GM19455 (cell line): Measurements from ENCODE around the gene NINJ1.
A peak's percentile ranks its signal among the peaks of the same experiment; 100 is the strongest.
"Not testable (repeated sequence)": the region's sequence is repeated elsewhere in the genome, so short reads cannot be mapped to it uniquely, and the experiment has no call there.

Experiments
- ATAC-seq: cut with Tn5 transposase; IDR thresholded peaks from one replicate; pipeline ENCODE4 v1.9.1; 2021; ENCODE audit not compliant: unreplicated experiment

The NINJ1 gene

DNA sequence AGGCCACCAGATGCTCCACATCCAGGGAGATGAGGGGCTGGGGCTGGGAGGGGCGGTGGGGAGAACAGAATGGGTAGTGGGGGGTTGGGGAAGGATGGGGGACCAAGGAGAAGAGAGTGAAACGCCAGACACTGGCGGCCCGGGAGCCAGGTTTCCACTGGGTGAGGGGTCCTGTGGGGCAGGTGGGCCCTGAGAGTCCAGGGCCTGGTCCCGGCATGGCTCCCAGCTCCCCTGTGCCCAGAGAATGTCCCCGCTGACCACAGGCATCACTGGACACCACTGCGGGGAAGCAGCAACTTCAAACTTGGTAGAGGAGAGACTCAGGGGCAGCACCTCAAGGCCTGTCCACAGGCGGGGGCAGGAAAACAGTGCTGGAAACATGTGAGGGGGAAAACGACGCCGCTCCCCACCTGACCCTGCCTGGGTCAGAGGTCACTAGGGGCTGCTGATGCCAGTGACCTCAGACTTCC, 13.2 kb downstream of the NINJ1 start:
- no peak for ATAC-seq

- ATAC-seq, result peak; percentile 92
These were observed 13.9 kb downstream of the NINJ1 start for GRCh38 chr9:93119953-93120845.

DNA sequence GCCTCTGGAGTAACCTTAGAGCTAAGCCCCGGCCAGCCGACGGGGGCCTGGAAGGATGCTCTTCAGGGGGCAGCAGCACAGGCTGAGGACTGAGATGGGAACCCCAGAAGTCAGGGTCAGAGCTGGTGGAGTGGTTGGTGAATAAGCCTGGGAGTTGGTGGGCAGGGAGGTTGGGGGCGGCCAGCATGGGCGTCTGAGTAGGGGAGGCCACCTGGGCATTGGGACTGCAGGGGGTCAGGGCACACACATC, 14.4 kb downstream of the NINJ1 start:
- ATAC-seq, result no peak

GRCh38 chr9:93118863-93119702, 15.0 kb downstream of the NINJ1 start:
- no peak for ATAC-seq

- ATAC-seq, result no peak
These were observed 15.9 kb downstream of the NINJ1 start for GRCh38 chr9:93117924-93118862.

DNA sequence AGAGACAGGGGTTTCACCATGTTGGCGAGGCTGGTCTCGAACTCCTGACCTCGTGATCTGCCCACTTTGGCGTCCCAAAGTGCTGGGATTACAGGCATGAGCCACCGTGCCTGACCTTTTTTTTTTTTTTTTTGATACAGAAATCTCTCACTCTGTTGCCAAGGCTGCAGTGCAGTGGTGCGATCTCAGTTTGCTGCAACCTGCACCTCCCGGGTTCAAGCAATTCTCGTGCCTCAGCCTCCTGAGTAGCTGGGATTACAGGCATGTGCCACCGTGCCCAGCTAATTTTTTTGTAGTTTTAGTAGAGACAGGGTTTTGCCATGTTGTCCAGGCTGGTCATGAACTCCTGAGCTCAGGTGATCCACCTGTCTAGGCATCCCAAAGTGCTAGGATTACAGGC, 16.5 kb downstream of the NINJ1 start:
- not testable (repeated sequence) for ATAC-seq

DNA sequence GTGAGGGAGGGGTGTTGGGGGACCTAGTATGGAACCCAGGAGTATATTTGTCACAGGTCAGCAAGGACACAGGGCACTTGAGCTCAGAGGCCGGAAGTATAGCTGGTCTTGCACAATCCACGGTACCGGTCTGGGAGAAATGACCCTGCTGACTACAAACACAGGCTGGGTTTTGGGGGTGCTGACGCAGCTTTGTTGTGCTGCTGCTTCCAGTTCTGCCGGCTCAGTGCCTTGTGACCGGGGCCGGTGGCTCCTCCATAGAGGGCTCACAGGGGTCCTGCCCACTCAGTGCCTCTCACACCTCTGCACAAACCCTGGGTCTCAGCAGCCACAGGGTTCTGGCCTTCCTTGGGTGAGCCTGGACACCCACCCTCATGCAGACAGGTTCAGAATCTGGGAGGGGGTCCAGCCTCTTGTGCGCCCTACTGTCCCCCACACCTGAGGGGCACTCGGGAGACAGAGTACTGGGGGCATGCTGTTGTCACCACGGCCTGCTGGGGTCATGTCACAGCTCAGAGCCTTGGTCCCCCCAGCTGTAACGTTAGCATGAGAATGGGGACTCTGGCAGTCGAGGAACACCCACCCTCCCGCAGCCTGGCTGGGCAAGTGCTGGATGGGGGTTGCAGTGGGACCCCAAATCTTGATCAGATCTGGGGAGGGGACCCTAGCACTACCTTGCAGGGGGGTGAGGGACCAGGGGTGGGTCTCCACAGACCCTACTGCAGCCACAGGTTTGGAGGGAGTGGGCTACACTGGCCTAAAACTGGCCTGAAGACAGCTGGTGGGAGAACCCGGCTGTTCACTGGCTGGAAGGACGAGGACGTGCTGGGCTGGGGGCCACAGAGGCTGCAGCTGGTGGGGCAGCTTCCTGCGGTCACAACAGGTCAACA, 17.7 kb downstream of the NINJ1 start:
- ATAC-seq, result no peak

GRCh38 chr9:93115486-93116071, 18.5 kb downstream of the NINJ1 start:
- ATAC-seq, result no peak

- no peak for ATAC-seq
These were observed 19.1 kb downstream of the NINJ1 start for GRCh38 chr9:93114984-93115335.

- ATAC-seq, result no peak
These were observed 19.7 kb downstream of the NINJ1 start for GRCh38 chr9:93114169-93114983.

- no peak for ATAC-seq
These were observed 21.1 kb downstream of the NINJ1 start for GRCh38 chr9:93112864-93113389.

DNA sequence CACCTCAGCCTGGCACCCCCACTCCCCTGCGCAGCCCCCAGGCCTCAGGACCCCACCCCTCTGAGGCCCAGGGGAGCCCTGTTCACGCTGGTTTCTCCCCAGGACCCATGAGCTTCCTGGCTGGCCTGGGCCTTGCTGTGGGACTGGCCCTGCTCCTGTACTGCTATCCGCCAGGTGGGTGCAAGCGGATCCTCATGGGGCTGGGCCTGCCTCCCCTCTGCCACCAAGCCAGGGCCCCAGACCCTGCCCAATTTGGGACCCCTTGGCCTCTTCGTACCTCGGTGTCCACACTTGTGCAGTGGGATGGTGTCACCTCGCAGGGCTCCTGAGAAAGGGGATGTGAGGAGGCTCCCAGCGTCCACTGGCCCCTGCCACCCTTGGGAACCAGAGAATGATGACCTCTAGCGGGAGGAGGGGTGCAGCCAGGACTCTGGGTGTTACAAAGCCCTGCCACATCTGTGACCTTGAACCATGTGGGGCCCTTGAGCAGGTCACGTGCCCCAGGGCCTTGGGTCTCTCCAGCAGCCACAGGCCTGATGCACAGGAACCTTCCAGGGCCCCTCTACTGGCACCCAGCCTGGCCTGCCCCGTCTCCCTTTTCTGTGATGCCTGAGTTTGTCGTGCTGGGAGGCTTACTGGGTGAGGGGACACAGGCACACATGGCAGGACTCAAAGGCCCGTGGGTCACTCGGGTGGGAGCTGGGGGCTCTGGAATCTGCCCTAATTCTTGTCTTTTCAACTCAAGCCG, 21.8 kb downstream of the NINJ1 start:
- ATAC-seq, result no peak

DNA sequence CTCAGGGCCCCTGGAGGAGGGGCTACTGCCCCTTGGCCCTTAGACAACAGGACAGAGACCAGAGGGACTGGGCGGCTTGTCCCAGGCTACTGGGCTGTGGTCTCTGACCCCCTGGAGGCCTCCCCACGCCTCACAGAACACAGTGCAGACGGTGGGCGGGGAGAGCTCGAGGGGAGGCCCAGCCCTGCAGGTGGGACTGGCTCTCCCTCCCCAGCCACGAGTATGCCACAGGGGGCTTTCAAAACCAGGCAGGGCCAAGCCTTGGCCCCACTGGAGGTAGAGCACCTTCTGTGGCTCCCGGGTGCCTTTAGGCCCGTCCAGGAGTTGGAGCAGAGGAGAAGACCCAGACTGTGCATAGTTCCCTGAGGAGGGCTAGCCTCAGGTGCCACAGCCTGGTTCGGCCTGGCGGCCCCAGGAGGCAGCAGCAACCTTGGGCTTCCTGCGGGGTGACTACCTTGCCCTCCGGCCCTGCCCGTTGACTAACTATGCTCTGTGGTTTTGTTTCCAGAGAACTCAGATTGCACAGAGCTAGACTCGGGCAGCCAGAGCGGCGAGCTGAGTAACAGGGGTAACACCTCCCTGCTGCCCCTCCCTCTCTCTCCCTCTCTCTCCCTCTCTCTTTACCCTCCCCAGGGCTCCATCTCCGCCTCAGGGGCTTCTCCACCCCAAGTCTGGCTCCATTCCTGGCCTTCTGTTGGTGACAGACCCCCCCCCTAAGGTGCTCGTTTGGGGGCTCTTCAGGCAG, 22.5 kb downstream of the NINJ1 start:
- ATAC-seq, result no peak

- no peak for ATAC-seq
These were observed 23.1 kb downstream of the NINJ1 start for GRCh38 chr9:93111001-93111370.

DNA sequence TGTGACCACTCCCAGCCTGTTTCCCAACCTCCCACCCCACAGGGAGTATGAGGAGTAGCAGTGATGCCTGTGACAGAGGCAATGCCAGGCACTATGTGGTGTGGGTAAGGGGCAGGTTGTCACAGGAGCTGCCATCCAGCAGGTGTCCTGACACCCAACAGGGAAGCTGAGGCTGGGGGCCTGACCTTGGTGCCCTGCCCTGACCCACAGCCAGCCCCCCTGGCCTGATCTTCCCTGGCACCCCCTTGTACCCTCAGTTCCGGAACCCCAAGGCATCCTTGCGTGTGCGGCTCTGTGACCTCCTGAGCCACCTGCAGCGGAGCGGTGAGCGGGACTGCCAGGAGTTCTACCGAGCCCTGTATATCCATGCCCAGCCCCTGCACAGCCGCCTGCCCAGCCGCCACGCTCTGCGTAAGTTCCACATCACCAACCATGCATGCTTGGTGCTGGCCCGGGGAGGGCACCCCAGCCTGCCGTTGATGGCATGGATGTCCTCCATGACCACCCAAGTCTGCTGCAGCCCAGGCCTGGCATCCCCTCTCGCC, 23.7 kb downstream of the NINJ1 start:
- ATAC-seq, result no peak

DNA sequence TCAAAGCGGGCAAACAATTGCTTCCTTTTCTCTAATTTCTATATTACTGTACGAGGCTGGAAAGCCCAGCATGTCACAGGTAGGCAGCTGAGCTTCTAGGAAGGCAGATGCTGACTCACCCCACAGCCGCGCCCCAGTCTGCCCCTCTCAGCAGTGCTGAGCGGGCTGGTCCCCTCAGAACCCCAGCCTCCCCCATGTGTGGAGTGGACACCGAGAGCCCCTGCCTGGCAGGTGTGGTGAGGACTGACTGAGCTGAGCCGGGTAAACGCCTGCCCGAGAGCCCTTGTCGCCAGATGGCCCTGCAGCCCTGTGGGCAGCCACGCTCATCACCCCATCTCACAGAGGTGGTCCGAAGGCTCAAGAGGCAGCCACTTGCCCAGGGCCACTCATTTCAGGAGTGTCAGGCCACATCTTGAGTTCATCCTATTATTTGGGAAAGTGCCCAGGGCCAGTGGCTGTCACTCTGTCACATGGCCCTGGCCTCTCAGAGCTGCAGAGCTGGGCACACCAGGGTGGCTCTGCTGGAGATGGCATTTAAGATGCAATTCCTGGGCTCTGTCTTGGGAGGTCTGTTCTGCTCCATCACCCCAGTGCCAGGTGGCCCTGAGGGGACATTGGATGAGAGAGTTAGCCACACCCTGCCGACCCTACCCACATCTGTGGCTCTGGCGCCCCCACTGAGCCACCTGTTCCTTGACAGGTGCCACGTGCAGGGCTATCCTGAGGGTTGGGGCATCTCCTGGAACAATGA, 25.6 kb downstream of the NINJ1 start:
- ATAC-seq, result no peak

- no peak for ATAC-seq
These were observed 26.3 kb downstream of the NINJ1 start for GRCh38 chr9:93107825-93108161.
